Stimulated activated CD4-positive, alpha-beta T cell treated with anti-CD3 and anti-CD28 coated beads, Interleukin-1b, Interleukin-23, amount 100 ng/mL, for 24 hours (primary cell): ENCODE results near the gene EPS15.
"Not testable (repeated sequence)": the region's sequence is repeated elsewhere in the genome, so short reads cannot be mapped to it uniquely, and the experiment has no call there.

ENCODE experiments used
- DNase-seq, 4 experiments: peaks; one replicate each; pipeline ENCODE4 v3.0.0-alpha.2; 2020; ENCODE audit warnings: low read depth in 4 of 4, low spot score in 1 of 4

Gene EPS15

DNA sequence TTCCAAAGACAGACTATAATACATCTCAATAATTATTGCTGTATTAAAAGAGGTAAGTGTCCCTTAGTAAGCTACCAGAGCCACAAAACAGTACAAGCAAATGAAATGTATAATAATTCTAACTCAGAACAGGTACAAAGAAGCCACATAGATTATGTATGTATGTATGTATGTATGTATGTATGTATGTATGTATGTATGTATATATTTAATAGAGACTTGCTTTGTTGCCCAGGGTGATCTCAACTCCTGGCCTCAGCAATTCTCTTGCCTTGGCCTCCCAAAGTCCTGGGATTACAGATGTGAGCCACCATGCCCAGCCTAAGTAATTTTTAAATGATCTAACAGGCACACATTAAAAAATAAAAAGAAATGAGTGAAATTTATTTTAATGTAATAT is 86.9 kb downstream of the EPS15 start:
- no peak for DNase-seq

DNA sequence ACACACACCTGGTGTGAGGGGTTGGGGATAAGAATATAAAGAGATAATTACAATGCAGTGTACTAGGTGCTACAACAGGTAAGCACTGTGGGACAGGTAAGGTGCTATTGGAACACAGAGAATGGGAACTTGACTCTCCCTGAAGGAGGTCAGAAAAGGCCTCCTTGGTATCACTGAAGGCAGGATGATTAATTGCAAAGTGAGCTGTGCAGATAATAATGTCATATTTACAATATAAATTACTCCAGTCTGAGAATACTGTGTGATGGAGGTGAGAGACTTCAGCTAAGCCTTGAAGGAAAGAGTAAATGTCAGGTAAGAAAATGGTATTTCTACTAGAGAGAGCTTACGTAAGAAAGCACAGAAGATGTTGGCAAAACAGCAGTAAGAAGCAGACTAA is 91.6 kb downstream of the EPS15 start:
- no peak for DNase-seq

DNA sequence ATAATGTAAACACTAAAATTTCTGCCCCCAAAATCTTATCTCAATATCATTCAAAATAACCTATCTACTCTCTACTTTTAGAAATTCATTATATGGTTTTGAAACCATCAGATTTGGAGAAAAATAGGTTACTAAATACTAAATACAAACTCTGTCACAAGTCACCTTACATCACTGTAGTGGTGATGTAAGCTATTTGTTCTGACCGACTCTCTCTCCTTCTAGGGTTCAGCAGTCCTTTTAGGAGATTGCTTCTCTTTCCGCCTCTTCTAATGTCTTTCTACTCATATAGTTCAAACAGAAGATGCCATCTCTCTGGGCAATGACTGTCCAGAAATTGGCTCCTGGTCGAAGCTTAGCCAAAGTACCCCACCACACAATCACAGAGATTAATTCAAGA is 93.1 kb downstream of the EPS15 start:
- DNase-seq: no peak

DNA sequence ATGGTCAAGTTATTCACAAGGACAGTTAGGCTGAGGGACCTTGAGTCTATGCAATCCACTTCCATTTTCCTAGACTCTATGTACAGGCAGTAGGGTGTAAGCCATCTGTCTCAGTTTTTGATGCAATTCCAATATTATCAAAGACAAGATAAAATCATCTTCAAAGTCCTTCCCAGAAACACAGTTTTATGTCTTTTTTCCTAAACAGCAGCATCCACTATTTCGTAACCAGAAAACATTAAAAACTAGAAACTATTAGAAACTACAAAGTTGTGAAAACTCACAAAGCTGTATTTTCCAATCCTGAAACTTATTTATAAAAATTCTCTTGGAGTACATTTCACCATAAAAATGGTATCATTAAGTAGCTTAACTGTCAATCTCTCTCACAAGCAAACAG is 93.8 kb downstream of the EPS15 start:
- DNase-seq: no peak

DNA sequence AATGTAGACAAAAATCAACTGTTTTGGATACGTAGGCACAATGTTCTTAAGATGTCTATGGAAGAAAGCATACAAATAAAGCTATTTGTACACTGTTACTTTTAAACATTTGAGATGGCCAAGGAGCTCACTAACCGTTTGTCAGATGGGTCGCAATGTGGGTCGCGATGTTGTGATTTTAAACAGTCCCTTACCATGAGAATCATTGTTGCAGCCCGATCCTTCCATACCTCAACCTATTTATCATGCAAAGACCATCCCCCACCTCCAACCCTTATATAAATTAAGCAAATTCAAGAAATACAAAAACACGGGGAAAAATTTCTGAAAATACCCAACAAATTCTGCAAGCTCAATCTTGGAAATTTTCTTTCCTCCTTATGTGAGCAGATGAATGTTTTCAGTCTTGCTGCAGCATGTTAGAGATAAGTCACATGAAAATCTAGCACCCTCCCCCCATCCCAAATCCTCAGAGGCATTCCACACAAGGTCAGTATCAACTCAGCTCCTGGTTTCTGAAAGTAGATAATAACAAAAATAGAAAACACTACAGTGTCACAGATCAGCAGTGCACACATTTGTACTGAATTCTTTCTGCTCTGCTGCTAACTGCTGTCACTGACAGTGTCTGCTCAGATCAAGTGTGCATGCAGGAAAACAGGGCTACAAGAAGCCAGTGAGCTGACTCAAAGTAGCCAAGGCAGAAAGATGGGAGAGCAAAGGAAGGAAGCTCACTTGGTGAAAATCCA is 95.8 kb downstream of the EPS15 start:
- no peak for DNase-seq

DNA sequence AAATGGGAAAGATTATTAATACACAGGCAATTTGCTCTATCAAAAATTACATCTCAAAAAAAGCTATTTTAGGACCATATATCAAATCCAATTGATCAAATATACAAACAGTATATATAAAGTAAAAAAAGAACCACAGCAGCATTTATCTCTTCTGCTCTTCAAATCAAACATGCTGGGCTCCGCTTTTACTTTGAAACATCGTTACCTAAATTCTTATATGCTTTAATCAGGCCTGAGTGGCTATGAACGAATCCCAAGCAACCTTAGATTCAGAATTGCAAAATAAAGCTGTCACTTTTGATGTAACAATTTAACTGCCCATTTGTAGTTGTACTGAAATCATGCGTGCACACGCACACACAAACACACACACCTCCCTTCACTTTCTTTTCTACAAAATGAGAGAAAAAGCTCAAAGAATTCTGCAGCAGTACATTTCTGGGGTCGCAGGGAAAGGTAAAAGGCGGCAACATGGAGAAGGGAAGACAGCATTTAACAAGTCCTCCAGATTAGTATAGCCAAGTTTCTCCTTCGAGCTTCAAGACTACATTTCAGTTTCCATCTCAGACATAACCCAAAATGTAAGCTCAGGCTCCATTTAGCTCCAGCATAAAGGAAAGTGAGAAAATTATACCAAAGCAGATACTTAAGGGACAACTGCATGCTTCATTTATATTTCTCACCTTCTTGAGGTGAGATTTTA is 96.5 kb downstream of the EPS15 start:
- DNase-seq: no peak

DNA sequence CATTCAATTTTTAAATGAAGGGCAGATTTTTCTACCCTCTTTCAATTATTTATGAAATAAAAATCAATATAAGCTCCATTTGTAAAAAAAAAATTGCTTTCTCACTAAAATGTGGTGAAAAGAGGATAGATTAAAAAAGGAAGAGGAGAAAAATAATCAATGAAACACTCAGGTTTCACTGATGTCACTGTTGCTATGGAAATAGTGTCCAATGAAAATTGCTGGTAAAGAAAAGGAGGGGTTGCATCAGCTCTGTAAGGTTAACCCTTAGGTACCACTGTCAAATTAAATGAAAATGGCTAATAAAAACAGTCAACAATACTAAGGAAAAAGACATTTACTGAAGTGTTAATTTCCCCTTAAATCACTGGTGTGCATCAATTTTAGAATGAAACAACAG is 97.1 kb downstream of the EPS15 start:
- DNase-seq: no peak

DNA sequence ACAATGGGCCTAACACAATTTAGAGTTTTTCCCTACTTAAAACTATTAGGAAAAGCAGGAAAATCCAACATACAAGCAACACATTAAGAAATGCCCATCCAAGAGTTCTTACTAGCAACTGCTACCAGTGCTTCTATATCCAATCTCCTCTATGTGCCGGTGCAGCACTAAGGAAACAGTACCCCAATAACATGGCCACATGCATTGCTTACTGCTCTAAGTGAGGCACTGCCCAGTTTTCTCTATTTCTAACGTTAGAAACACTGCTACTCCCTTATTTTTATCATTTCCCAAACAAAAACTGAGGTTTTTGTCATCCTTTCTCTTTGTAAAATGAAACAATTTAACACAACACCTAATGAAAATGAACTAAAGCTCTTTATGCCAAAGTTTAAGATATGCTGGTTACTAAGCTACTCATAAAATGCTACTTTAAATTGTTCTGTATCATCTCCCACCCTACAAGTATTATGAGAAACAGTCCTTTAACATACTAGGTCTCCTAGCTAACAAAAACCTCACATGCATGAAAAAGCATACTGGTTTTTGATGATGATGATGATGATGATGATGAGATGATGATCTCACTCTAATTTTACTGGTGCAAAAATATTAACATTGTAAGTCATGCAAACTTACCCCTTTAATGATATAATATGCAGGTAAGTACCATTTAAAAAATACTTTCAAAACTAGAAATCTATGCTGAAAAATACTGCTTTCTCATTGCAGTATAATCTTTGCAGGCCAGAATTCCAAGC is 98.0 kb downstream of the EPS15 start:
- DNase-seq: no peak

DNA sequence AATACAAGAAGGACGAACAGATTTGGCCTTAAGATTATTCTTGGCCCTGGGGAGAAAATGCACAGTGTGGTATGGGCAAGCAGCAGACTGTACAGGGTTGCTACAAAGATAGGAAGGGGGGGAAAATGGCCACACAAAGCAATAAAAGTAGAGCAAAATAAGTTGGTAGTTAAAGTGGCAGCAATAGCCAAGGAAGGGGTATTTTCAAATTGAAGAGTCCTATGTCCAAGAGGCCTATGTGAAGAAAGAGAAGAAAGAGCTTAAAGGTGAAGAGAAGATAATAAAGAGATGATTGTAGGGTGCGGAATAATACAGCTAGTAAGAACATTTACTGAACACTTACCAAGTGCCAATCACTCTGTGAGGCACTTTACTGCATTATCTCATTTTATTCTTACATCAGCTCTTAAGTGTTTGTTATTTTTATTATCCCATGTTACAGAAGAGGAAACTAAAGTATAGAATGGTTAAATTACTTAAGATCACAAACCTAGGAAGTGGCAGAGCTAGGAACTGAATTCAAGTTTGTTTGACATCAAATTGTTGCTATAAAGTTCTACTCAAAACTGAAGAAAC is 100.6 kb downstream of the EPS15 start:
- no peak for DNase-seq

DNA sequence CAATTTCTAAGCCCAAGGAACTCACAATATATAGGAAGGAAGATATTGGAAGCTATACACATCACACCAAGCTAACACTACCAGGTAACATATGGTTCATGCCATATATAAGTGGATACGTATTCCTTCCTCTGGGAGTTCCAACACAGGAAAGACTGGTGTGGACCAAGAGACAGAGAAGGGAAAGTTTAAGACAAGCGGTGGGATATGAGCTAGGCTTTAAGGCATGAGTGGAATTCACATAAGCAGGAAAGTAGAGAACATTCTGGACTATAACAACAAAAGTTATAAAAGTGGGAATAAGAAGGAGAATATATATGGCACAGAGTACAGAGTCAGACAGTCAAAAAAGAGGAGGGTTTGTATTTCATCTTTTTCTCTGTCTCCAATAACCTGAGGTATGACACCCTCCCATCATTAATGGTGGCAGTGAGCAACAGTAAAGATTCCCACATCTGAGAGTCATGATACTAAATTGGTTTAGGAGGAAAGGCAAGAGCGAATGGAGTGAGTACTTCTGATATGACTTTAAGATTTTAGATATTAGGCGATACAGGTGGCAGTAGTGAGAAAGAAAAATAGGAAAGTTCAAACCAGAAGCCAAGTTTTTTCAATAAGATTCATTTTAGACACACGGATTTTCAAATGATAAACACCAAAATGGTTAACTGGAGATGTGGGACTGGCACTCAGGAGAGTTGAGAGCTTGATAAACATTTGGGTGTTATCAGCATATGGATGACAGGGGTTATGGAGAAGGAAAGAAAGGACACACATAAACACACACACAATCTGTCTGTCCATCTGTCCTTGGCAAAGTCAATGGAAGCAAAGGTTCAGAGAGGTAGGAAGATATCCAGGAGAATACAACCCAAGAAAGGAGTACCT is 101.3 kb downstream of the EPS15 start:
- no peak for DNase-seq

DNA sequence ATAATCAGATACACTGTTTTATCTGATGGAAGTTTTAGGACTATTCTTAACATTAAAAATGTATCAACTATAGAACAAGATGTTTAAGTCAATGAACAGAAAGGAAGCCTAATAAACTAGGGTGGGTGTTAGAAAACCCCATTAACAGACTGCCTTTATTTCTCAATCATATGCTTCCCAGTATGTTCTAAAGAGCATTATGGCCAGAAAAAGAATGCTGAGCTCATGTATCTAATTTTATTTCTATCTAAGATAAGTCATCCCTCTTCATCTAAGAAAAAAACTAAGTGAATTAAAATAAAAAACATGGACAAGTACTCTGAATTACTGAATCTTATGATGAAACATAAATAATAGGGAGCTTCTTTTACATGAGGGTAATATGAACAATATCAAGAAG is 102.2 kb downstream of the EPS15 start:
- no peak for DNase-seq

DNA sequence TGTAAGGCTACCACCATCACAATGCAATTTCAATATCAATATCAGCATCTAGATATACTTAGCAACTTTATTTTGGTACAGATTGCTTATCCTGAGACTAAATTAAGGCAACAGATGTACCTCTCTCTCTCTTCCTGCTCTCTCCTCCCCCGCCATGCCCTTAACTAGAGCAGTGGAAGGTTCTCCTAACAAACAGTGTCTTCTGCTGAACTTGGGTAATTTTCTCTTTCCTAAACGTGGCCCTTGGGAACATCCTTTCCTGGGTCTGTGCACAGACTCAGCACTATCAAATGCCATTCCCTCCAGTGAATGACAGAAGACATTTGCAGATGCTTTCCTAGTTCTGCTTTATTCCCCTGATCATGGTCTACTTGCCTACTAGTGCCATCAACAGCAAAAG is 103.1 kb downstream of the EPS15 start:
- no peak for DNase-seq

DNA sequence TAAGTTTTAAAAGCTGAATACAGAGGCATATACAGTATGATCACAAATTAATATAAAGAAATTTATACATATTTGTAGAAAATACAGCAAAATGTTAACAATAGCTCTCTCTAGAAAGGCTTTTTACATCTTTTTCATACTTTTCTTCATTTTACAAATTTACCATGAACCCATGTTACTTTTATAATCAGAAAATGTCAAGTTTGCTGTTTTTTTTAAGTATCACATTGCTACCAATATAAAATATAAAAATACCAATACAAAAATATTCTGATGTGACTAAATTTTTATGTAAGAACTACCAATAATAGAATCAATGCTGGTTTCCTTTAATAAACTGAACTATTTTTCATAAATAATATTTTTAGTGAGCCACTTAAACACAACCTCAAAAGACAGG is 104.3 kb downstream of the EPS15 start:
- DNase-seq: no peak

DNA sequence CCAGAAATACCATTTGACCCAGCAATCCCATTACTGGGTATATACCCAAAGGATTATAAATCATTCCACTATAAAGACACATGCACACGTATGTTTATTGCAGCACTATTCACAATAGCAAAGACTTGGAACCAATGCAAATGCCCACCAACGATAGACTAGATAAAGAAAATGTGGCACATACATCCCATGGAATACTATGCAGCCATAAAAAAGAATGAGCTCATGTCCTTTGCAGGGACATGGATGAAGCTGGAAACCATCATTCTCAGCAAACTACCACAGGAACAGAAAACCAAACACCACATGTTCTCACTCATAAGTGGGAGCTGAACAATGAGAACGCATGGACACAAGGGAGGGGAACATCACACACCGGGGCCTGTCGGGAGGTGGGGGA is 107.2 kb downstream of the EPS15 start:
- DNase-seq: not testable (repeated sequence)

DNA sequence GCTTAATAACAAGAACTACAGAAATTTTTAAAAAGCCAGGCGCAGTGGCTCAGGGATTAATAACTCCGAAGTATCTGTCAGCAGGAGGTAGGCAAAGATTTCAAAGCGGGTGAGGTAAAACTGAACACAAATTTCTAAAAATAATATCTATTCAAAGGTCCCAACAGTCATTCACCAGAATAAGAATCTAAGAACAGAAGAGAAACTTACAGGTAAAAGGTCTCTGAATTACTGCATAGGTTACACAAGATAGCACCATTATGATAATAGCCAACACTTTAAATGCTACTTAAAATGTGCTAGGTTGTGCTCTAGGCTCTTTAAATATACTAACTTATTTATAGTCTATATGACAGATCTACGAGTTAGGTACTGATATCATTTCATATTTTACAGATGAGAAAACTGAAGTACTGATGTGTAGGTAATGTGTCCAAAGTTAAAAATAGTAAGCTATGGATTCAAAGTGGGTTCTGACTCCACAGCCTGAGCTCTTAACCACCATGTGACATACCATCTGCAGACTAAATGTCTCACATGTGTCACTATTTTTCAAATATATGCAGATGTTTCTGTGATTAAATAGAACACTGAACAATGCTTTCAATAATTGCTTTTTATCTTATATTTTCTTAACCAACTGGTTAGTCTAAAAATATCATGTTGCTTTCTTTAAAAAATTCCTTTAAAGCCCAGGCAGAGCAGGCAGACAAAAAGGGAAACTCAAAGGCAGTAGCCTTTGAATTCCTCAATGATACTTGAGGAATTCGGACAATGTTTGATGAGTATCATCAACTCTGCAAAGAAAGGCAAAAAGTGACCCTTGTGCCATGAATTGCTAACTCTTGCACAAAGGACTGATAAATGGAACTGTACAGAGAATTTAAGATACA is 108.3 kb downstream of the EPS15 start:
- no peak for DNase-seq

DNA sequence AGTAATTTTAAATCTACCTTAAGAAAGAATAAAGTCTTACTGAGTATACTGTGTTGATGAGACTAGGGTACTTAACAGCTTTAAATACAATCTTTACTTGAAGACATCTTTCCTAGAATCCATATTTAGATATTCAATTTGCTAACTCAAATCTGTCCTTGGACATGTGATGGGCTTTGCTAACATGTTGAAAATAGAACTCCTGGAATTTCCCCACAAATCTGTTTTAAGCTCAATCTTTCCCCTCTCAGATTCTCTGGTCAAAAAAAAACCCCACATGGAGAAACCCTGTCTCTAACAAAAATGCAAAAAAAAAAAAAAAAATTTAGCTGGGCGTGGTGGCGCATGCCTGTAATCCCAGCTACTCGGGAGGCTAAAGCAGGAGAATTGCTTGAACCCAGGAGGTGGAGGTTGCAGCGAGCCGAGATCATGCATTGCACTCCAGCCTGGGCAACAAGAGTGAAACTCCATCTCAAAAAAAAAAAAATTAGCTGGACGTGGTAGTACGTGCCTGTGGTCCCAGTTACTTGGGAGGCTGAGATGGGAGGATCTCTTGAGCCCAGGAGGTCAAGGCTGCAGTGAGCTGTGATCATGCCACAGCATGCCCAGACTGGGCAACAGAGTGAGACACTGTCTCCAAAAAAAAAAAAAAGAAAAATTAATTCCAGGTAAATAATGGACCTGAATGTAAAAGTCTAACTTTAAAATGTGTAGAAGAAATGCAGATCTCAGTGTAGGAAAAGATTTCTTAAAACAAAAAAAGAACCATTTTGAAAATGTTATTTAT is 109.1 kb downstream of the EPS15 start:
- not testable (repeated sequence) for DNase-seq

DNA sequence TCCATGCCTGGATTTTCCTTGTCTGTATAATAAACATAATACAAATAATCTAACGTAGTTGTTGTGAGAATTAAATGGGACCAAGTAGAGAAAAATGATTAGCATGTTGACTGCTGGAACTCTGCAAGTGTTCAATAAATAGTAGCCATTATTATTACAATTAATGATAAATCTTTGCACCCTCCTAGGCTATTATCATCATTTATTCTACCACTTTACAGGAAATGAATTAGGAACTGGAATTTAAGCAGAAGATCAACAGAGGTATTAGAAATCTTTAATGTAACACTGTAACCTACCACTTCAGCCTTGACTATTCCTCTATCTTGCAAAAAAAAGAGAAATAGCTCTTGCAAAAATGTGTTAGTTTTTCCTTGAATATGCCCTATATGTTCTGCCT is 126.8 kb downstream of the EPS15 start:
- DNase-seq: no peak

DNA sequence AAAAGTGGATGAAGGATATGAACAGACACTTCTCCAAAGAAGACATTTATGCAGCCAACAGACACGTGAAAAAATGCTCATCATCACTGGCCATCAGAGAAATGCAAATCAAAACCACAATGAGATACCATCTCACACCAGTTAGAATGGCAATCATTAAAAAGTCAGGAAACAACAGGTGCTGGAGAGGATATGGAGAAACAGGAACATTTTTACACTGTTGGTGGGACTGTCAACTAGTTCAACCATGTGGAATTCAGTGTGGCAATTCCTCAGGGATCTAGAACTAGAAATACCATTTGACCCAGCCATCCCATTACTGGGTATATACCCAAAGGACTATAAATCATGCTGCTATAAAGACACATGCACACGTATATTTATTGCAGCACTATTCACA is 128.4 kb downstream of the EPS15 start:
- DNase-seq: not testable (repeated sequence)

DNA sequence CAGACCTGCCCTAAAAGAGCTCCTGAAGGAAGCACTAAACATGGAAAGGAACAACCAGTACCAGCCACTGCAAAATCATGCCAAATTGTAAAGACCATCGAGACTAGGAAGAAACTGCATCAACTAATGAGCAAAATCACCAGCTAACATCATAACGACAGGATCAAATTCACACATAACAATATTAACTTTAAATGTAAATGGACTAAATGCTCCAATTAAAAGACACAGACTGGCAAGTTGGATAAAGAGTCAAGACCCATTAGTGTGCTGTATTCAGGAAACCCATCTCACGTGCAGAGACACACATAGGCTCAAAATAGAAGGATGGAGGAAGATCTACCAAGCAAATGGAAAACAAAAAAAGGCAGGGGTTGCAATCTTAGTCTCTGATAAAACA is 131.8 kb downstream of the EPS15 start:
- DNase-seq: not testable (repeated sequence)
